RWPE2 (cell line): ENCODE results near the gene MXRA5.

Source experiments
- ATAC-seq: fragments of 200-7000 bp; cut with Tn5 transposase; 3 replicates; pipeline ENCODE4 v1.9.1; 2021; ENCODE audit warnings: low read depth
- DNase-seq: peaks from one replicate; pipeline ENCODE4 v3.0.0-alpha.2; 2020; ENCODE audit warnings: low spot score
- H3K27ac ChIP-seq: fragments of 450-650 bp; 2 replicates; pipeline ENCODE4 v1.5.1; 2017; ENCODE audit warnings: mild to moderate bottlenecking; ENCODE audit not compliant: poor library complexity, severe bottlenecking
- H3K27me3 ChIP-seq: fragments of 250-450 bp; sonication (Bioruptor Pico); 2 replicates; pipeline ENCODE4 v1.5.1; 2021; ENCODE audit warnings: mild to moderate bottlenecking, moderate library complexity; ENCODE audit not compliant: insufficient read depth, poor library complexity, severe bottlenecking
- H3K36me3 ChIP-seq: fragments of 250-450 bp; sonication (Bioruptor Pico); 2 replicates; pipeline ENCODE4 v1.5.1; 2020; ENCODE audit warnings: low read depth, mild to moderate bottlenecking, moderate library complexity
- H3K4me1 ChIP-seq: fragments of 250-450 bp; sonication (Bioruptor Pico); 2 replicates; pipeline ENCODE4 v1.5.1; 2021; ENCODE audit warnings: mild to moderate bottlenecking, moderate library complexity; ENCODE audit not compliant: insufficient read depth, poor library complexity, severe bottlenecking
- H3K4me3 ChIP-seq: fragments of 250-450 bp; sonication (Bioruptor Pico); 2 replicates; pipeline ENCODE4 v1.5.1; 2021; ENCODE audit warnings: mild to moderate bottlenecking, moderate library complexity; ENCODE audit not compliant: severe bottlenecking
- H3K9me3 ChIP-seq: fragments of 250-450 bp; sonication (Bioruptor Pico); 2 replicates; pipeline ENCODE4 v1.5.1; 2021; ENCODE audit warnings: mild to moderate bottlenecking, moderate library complexity; ENCODE audit not compliant: severe bottlenecking
- TF ChIP-seq, protein P1 (sequence below): fragments of 450-650 bp; IDR thresholded peaks from one replicate; pipeline ENCODE4 v1.5.1; 2017; ENCODE audit warnings: mild to moderate bottlenecking, moderate library complexity; ENCODE audit not compliant: poor library complexity, severe bottlenecking

Gene MXRA5

DNA sequence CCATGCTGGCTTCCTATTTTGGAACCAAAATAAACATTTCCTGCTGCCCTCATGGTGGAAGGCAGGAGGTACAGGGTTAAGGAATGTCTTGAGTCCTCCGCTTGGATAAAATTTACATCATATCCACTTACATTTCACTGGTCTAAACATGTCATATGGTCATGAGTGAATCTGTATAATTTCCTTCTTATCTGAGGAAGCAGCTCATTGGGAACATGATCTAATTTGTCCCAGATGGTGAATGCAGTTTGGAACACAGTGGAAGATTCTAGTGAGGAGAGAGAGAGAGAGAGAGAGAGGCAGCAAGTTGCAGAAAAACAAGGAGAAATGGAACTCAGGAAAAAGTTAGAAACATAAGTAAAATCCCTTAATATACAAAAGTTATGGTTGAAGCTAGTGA lies 46.8 kb downstream of the MXRA5 start:
- Histone ChIP-seq H3K9me3 (no peaks in the 10 kb centered on the region), H3K27me3 (no peaks in the 10 kb centered on the region), H3K36me3 (no peaks in the 10 kb centered on the region), H3K27ac (no peak overlapping the region), H3K4me1 (no peaks in the 10 kb centered on the region), H3K4me3 (no peak overlapping the region)
- TF ChIP-seq, protein P1, sequence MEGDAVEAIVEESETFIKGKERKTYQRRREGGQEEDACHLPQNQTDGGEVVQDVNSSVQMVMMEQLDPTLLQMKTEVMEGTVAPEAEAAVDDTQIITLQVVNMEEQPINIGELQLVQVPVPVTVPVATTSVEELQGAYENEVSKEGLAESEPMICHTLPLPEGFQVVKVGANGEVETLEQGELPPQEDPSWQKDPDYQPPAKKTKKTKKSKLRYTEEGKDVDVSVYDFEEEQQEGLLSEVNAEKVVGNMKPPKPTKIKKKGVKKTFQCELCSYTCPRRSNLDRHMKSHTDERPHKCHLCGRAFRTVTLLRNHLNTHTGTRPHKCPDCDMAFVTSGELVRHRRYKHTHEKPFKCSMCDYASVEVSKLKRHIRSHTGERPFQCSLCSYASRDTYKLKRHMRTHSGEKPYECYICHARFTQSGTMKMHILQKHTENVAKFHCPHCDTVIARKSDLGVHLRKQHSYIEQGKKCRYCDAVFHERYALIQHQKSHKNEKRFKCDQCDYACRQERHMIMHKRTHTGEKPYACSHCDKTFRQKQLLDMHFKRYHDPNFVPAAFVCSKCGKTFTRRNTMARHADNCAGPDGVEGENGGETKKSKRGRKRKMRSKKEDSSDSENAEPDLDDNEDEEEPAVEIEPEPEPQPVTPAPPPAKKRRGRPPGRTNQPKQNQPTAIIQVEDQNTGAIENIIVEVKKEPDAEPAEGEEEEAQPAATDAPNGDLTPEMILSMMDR: no peak
- ATAC-seq (no peak), DNase-seq (no peak)

DNA sequence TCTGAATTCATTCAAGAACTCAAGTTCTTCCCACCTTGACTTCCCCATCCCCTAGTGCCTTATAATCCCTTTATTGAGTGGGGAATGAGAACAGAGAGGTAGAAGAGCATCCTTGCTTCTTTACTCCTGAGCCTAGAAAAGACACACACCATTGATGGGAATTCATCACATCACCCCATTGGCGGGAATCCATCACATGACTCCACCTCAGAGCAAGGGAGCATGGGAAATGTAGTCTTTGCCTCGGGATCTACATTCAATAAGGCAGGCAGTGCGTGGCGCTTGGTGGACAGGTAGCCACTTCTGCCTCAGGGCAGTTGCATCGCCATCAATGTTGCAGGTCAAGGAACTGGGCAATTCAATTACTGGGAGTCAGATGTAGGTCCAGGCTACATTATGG lies 50.7 kb downstream of the MXRA5 start:
- TF ChIP-seq, protein P1: no peak
- DNase-seq (no peak), ATAC-seq (no peak)

DNA sequence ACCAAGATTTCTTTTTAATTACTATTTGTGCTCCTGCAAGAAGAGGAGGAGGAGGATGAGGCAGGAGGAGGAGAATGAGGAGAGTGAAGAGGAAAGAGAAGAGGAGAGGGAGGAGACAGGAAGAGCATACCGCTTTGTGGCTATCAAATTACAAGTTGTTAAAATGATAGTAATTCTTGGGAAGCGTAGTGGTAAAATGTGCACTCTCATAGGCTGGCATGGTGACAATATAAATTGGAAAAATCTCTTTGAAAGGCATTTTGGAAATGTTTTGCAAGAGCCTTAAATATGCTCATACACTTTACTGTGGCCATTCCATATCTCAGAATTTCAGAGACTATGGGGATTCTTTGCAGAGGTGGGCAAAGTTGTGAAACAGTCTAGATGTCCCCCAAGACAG lies 53.2 kb downstream of the MXRA5 start:
- no peak overlapping the region for H3K27ac ChIP-seq
- H3K9me3 ChIP-seq: no peaks in the 10 kb centered on the region
- H3K4me3 ChIP-seq: no peak overlapping the region
- H3K4me1 ChIP-seq: no peaks in the 10 kb centered on the region
- ATAC-seq: no peak
- no peaks in the 10 kb centered on the region for H3K36me3 ChIP-seq
- DNase-seq: no peak
- H3K27me3 ChIP-seq: no peaks in the 10 kb centered on the region
- TF ChIP-seq, protein P1: no peak

More for the DNA sequence above, 50.7 kb downstream of the MXRA5 start:
- Histone ChIP-seq H3K27ac (no peak overlapping the region), H3K36me3 (no peaks in the 10 kb centered on the region), H3K9me3 (no peaks in the 10 kb centered on the region), H3K27me3 (no peaks in the 10 kb centered on the region), H3K4me3 (no peak overlapping the region), H3K4me1 (no peaks in the 10 kb centered on the region)

DNA sequence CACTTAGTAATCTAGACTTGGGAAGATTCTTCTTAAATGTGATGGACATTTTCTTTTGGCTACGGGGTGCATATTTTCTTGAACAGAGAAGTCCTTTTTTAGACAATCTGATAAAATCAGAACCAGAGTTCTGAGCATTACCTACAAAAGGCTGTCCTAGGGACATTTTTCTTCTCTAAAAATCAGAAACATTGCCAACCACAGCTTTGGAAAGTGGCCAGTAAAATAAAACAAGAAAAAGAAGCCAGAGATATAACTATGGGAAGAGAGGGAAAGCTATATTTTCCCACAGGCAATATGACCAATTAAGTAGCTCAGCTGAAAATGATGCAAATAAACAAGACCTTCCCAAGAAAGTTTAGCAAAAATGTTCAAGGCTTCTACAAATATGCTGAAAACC lies 55.9 kb downstream of the MXRA5 start:
- H3K4me1 ChIP-seq: peaks cover 4% of the 10 kb centered on the region
- H3K27ac ChIP-seq: no peak overlapping the region
- no peaks in the 10 kb centered on the region for H3K36me3 ChIP-seq
- ATAC-seq: no peak
- TF ChIP-seq, protein P1: no peak
- no peak overlapping the region for H3K4me3 ChIP-seq
- no peaks in the 10 kb centered on the region for H3K27me3 ChIP-seq
- no peaks in the 10 kb centered on the region for H3K9me3 ChIP-seq
- no peak for DNase-seq

DNA sequence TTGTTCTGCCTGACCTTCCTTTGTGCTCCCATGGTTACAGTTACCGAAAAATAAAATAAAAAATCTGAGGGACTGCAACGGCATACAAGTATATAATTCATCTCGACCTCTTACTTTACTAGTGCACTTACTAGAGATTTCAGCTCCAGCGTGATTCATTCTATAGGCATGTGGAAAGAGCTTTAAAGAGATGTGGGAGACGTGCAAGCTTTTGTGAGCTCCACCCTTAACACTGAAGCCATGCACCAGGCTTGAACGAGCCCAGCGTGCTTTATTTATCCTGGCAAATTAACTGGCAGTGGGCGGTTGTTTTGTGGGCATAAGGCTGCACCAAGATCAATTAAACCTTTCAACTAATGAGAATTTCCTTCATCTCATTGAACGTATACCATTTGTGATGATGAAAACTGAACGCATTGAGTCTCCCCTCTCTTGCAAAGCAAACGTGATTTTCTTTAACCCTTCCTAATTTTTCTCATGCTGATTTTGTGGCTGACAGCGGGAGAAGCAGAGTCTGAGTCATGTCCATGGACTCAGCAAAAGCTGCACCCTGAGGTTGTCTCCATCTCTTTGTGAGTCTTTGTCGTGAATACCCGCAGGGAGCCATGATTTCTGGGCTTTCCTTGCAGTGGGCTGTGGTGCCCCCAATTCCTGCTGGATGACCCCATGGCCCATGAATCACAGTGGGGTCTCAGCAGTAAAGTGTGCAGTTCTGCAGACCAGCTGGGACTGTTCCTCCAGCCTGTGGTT lies 60.1 kb downstream of the MXRA5 start:
- no peaks in the 10 kb centered on the region for H3K9me3 ChIP-seq
- H3K27me3 ChIP-seq: no peaks in the 10 kb centered on the region
- peak; percentile 99 for ATAC-seq
- peaks cover 6% of the 10 kb centered on the region for H3K4me1 ChIP-seq
- H3K27ac ChIP-seq: peak overlapping the region; percentile 83
- no peak for DNase-seq
- H3K4me3 ChIP-seq: no peak overlapping the region
- no peaks in the 10 kb centered on the region for H3K36me3 ChIP-seq
- TF ChIP-seq, protein P1: no peak
